UCSD-AML1 (cell line): ENCODE measurements around the gene CYB5R3.
"Not testable (repeated sequence)": the region's sequence is repeated elsewhere in the genome, so short reads cannot be mapped to it uniquely, and the experiment has no call there.

Experiments
- DNase-seq: peaks from one replicate; lab custom pipeline; 2025; ENCODE audit not compliant: unreplicated experiment; lab: John Stamatoyannopoulos, UW

CYB5R3 gene

GRCh38 chr22:42626431-42626830, 22.8 kb downstream of the CYB5R3 start:
- DNase-seq, result no peak

- DNase-seq, result no peak
Measured at GRCh38 chr22:42625416-42625815, 23.8 kb downstream of the CYB5R3 start.

- DNase-seq, result no peak
Measured at GRCh38 chr22:42624551-42625106, 24.6 kb downstream of the CYB5R3 start.

GRCh38 chr22:42623756-42624441, 25.3 kb downstream of the CYB5R3 start:
- no peak for DNase-seq

- DNase-seq, result no peak
Measured at GRCh38 chr22:42623301-42623751, 25.9 kb downstream of the CYB5R3 start.

- DNase-seq, result no peak
Measured at GRCh38 chr22:42622061-42622710, 27.0 kb downstream of the CYB5R3 start.

- DNase-seq, result peak; percentile 40
Measured at GRCh38 chr22:42621505-42622002, 27.6 kb downstream of the CYB5R3 start.

- no peak for DNase-seq
Measured at GRCh38 chr22:42620084-42620483, 29.1 kb downstream of the CYB5R3 start.

- DNase-seq, result no peak
Measured at GRCh38 chr22:42619261-42620063, 29.7 kb downstream of the CYB5R3 start.

- no peak for DNase-seq
Measured at GRCh38 chr22:42617155-42617983, 31.8 kb downstream of the CYB5R3 start.

- not testable (repeated sequence) for DNase-seq
Measured at GRCh38 chr22:42615860-42616175, 33.4 kb downstream of the CYB5R3 start.

- peak; percentile 87 for DNase-seq
Measured at GRCh38 chr22:42615092-42615859, 33.9 kb downstream of the CYB5R3 start.

- peak; percentile 98 for DNase-seq
Measured at GRCh38 chr22:42614312-42615091, 34.7 kb downstream of the CYB5R3 start, which contains the start of gene POLDIP3. TSS of gene POLDIP3 (minus strand) at chr22:42614883. CDS start at chr22:42614857, 26 bp downstream.

GRCh38 chr22:42613872-42614301, 35.3 kb downstream of the CYB5R3 start:
- DNase-seq, result no peak

GRCh38 chr22:42612336-42612735, 36.9 kb downstream of the CYB5R3 start:
- no peak for DNase-seq

- no peak for DNase-seq
Measured at GRCh38 chr22:42611051-42611450, 38.1 kb downstream of the CYB5R3 start.

- no peak for DNase-seq
Measured at GRCh38 chr22:42610186-42610585, 39.0 kb downstream of the CYB5R3 start.

- DNase-seq, result no peak
Measured at GRCh38 chr22:42608823-42609361, 40.3 kb downstream of the CYB5R3 start.
